K562 (cell line): ENCODE results near the gene PBX4.

Experiments
- CHD7 ChIP-seq: fragments of 200-600 bp; sonication (generic); IDR thresholded peaks from one replicate; pipeline ENCODE4 v1.6.1; 2012; ENCODE audit warnings: mild to moderate bottlenecking, low read depth, low read length, inconsistent platforms
- ELK1 ChIP-seq: sonication (generic); formaldehyde crosslinking; IDR thresholded peaks from 2 replicates; pipeline ENCODE4 v1.8.1; 2022; ENCODE audit warnings: missing genetic modification reagents
- EP300 ChIP-seq: IDR thresholded peaks from 2 replicates; pipeline ENCODE4 v1.6.1; 2012; ENCODE audit warnings: low read length, improper control_type of control experiment
- FOXK1 ChIP-seq: sonication (generic); formaldehyde crosslinking; IDR thresholded peaks from 2 replicates; pipeline ENCODE4 v1.8.0; 2022; ENCODE audit warnings: missing genetic modification reagents, mild to moderate bottlenecking, borderline replicate concordance
- RBBP5 ChIP-seq: fragments of 200-600 bp; sonication (generic); IDR thresholded peaks from 2 replicates; pipeline ENCODE4 v1.6.1; 2012; ENCODE audit warnings: borderline replicate concordance, mild to moderate bottlenecking, low read length, control low read depth, inconsistent platforms; ENCODE audit not compliant: insufficient read depth, poor library complexity, severe bottlenecking
- SMAD1 ChIP-seq: fragments of 150-350 bp; IDR thresholded peaks from 2 replicates; pipeline ENCODE4 v1.6.1; 2014; ENCODE audit warnings: low read length, low read depth; ENCODE audit not compliant: partially characterized antibody
- YY1 ChIP-seq, 3 experiments: IDR thresholded peaks; 2 replicates each; pipeline ENCODE4 v1.6.1; 2011; ENCODE audit warnings: low read length in 2 of 3, mild to moderate bottlenecking in 2 of 3, moderate library complexity in 2 of 3, borderline replicate concordance in 1 of 3, control low read depth in 1 of 3, low read depth in 1 of 3; ENCODE audit not compliant: insufficient read depth in 3 of 3, insufficient replicate concordance in 2 of 3, control insufficient read depth in 1 of 3, insufficient read length in 1 of 3; ENCODE audit errors: extremely low read depth in 1 of 3
- ZNF12 ChIP-seq: sonication (generic); formaldehyde crosslinking; IDR thresholded peaks from 2 replicates; pipeline ENCODE4 v1.4.0; 2020; ENCODE audit warnings: mild to moderate bottlenecking, missing genetic modification reagents
- ZNF3 ChIP-seq: fragments of 250-450 bp; sonication (Bioruptor Pico); IDR thresholded peaks from 2 replicates; pipeline ENCODE4 v1.5.0; 2021; ENCODE audit warnings: mild to moderate bottlenecking, moderate library complexity

DNA sequence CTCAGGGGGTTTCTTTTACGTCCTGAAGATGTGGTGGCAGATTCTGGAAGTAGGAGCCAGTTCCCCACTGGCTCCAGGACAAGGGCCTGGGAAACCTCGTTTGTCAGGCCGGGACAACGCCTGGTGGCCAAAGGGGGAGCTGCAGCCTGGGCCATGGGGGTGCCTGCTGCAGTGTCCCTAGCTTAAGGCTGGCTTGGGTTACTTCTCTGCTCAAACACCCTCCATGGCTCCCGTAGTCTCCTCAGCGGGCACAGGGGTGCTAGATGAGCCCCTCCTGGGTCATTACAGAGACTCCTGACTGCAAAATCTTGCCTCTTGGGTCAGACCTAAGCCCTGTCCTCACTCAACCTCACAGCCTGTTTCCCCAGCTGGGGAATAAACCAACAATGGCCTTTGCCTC lies 65.7 kb downstream of the PBX4 start:
- TF ChIP-seq ELK1 (CRISPR knock-in tag): no peak
- TF ChIP-seq RBBP5: no peak
- no peak for TF ChIP-seq SMAD1
- no peak for TF ChIP-seq EP300
- no peak for TF ChIP-seq YY1 (IDR thresholded peaks at IDR 0.05; ENCODE audit: borderline replicate concordance in 1 of 3, control insufficient read depth in 1 of 3, extremely low read depth in 1 of 3, insufficient read depth in 3 of 3, insufficient read length in 1 of 3, insufficient replicate concordance in 2 of 3, low read depth in 1 of 3, low read length in 2 of 3)
- no peak for TF ChIP-seq FOXK1 (CRISPR knock-in tag)
- no peak for TF ChIP-seq CHD7
- TF ChIP-seq ZNF3 (CRISPR knock-in tag): no peak
- TF ChIP-seq ZNF12: no peak
